ENCODE measurements around the gene KCNJ6.
"Not testable (repeated sequence)": the region's sequence is repeated elsewhere in the genome, so short reads cannot be mapped to it uniquely, and the experiment has no call there.

DNA sequence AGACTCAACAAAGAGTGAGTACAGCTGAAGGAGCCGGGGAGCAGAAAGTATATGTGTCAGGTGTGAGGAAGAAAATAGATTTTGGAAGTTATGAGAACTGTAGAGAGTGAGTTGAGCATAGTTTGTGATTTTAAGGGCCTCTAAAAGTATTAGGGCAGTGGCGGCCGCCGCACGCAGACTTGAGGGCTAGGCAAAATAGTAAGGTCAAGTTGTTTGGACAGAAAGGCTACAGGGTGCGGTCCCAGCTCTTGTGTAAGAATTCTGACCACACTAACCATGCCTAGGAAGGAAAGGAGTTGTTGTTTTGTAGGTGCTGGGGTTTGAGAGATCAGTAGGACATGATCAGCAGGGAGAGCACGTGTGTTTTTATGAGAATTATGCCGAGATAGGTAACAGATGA, 327.6 kb downstream of the KCNJ6 start:
- TF ChIP-seq, protein P1, sequence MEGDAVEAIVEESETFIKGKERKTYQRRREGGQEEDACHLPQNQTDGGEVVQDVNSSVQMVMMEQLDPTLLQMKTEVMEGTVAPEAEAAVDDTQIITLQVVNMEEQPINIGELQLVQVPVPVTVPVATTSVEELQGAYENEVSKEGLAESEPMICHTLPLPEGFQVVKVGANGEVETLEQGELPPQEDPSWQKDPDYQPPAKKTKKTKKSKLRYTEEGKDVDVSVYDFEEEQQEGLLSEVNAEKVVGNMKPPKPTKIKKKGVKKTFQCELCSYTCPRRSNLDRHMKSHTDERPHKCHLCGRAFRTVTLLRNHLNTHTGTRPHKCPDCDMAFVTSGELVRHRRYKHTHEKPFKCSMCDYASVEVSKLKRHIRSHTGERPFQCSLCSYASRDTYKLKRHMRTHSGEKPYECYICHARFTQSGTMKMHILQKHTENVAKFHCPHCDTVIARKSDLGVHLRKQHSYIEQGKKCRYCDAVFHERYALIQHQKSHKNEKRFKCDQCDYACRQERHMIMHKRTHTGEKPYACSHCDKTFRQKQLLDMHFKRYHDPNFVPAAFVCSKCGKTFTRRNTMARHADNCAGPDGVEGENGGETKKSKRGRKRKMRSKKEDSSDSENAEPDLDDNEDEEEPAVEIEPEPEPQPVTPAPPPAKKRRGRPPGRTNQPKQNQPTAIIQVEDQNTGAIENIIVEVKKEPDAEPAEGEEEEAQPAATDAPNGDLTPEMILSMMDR (IDR thresholded peaks at IDR 0.05; ENCODE audit: insufficient read depth, low read depth, low read length): not testable (repeated sequence)
- not testable (repeated sequence) for TF ChIP-seq EZH2 (IDR thresholded peaks at IDR 0.05; ENCODE audit: insufficient read depth, low read length)

Data from astrocyte (in vitro differentiated cells and primary cell).